ENCODE measurements around the gene SLC13A4. TPM values are rescaled to one million over a fixed set of nuclear protein-coding genes. Genes with fewer than 3 reads are reported as not detected.

SLC13A4 gene
- total RNA-seq, 3 donors from 2014 or later: 0.29 to 0.32 TPM; not detected in 1

DNA sequence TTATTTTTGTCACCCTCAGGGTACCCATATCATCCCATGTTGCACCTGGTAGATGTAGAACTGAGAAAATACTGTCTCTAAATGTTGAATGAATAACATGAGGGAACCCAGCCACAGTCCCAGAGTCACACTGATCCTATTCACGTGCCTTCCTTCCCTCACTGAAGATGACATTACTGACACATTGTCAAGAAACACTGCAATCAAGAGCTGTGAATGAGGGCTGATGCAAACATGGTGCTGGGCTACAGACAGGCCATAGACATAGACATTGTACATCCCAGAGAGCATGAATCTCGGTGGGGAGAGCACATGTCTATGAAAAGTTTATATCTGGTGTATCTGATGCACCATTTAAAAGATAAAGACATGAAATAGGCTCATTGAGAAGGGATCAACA, 9.8 kb downstream of the SLC13A4 start:
- DNase-seq (ENCODE audit: low spot score in 2 of 2): no peak
- no peak for TF ChIP-seq POLR2AphosphoS5 (IDR thresholded peaks at IDR 0.05)
- TF ChIP-seq POLR2A (IDR thresholded peaks at IDR 0.05): no peak
- TF ChIP-seq, protein P1, sequence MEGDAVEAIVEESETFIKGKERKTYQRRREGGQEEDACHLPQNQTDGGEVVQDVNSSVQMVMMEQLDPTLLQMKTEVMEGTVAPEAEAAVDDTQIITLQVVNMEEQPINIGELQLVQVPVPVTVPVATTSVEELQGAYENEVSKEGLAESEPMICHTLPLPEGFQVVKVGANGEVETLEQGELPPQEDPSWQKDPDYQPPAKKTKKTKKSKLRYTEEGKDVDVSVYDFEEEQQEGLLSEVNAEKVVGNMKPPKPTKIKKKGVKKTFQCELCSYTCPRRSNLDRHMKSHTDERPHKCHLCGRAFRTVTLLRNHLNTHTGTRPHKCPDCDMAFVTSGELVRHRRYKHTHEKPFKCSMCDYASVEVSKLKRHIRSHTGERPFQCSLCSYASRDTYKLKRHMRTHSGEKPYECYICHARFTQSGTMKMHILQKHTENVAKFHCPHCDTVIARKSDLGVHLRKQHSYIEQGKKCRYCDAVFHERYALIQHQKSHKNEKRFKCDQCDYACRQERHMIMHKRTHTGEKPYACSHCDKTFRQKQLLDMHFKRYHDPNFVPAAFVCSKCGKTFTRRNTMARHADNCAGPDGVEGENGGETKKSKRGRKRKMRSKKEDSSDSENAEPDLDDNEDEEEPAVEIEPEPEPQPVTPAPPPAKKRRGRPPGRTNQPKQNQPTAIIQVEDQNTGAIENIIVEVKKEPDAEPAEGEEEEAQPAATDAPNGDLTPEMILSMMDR (IDR thresholded peaks at IDR 0.05): no peak
- Histone ChIP-seq H3K9me3 (no peaks in the 10 kb centered on the region), H3K27ac (no peak overlapping the region), H3K27me3 (no peaks in the 10 kb centered on the region), H3K4me3 (no peak overlapping the region), H3K4me1 (no peaks in the 10 kb centered on the region), H3K36me3 (no peaks in the 10 kb centered on the region)
- intact Hi-C loops (cut with DNase I; ENCODE audit: low total_unique reads): no loop called here

DNA sequence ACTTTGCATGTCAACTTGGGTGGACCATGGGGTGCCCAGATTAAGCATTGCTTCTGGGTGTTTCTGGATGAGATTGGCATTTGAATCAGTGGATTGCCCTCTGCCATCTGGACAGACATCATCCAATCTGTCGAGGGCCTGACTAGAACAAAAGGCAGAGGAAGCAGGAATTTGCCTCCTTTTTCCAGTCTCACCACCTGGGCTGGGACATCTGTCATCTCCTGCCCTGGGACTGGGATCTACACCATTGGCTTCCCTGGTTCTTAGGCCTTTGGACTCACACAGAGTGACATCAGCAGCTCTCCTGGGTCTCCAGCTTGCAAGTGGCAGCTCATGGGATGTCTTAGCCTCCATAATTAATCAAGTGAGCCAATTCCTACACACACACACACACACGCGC, 10.3 kb downstream of the SLC13A4 start:
- DNase-seq (ENCODE audit: low spot score in 2 of 2): no peak
- Histone ChIP-seq H3K36me3 (no peaks in the 10 kb centered on the region), H3K9me3 (no peaks in the 10 kb centered on the region), H3K4me3 (no peak overlapping the region), H3K27me3 (no peaks in the 10 kb centered on the region), H3K4me1 (no peaks in the 10 kb centered on the region), H3K27ac (no peak overlapping the region)
- TF ChIP-seq POLR2A (IDR thresholded peaks at IDR 0.05): no peak
- intact Hi-C loops (cut with DNase I; ENCODE audit: low total_unique reads): no loop called here

DNA sequence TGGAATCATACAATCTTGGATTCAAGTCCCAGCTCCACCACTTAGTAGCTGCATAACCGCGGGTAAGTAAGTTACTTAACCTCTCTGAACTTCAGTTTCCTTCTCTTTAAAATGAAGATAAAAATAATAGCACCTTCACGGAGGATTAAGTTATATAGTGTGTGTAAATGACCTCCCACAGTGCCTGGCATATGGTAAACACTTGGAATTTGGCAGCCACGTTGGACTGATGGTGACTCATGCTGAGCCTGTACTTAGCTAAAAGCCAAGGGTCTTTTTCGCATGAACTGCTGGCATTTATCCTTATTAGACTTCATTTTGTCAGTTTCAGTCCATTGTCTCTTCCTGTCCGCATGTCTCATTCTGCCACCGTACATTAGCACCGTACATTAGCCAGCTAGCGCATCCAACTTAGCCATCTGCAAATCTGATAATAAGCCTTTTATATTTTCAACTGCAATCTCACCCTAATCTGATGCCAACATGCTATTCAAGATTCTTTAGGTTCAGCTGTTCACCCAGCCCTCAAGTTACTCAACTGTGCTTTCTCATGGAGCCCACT, 11.2 kb downstream of the SLC13A4 start:
- H3K27me3 ChIP-seq: no peaks in the 10 kb centered on the region
- no peak overlapping the region for H3K27ac ChIP-seq
- H3K4me1 ChIP-seq: no peaks in the 10 kb centered on the region
- H3K9me3 ChIP-seq: no peaks in the 10 kb centered on the region
- H3K4me3 ChIP-seq: no peak overlapping the region
- TF ChIP-seq, protein P1 (IDR thresholded peaks at IDR 0.05): no peak
- no peak for TF ChIP-seq POLR2AphosphoS5 (IDR thresholded peaks at IDR 0.05)
- TF ChIP-seq POLR2A (IDR thresholded peaks at IDR 0.05): no peak
- intact Hi-C loops (cut with DNase I; ENCODE audit: low total_unique reads): no loop called here
- no peak for DNase-seq (ENCODE audit: low spot score in 2 of 2)
- no peaks in the 10 kb centered on the region for H3K36me3 ChIP-seq

DNA sequence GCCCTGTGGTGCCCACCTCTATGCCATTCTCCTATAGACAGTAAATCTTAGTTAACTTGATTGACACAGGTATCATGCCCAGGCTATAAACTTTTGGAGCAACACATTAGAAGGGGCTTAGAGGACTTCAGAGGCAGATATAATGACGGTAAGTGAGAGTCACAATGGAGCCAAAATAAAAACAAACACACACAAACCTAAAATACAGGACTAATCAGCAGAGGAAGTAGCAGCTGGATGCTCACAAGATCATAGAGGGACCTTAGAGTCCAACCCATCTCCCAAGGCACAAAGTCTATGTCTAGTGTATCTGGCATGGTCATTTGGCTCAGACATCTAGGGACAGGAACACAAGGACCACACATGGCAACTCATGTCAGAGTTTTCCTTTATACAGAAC, 12.3 kb downstream of the SLC13A4 start:
- H3K36me3 ChIP-seq: no peaks in the 10 kb centered on the region
- no peaks in the 10 kb centered on the region for H3K4me1 ChIP-seq
- TF ChIP-seq, protein P1 (IDR thresholded peaks at IDR 0.05): no peak
- TF ChIP-seq POLR2A (IDR thresholded peaks at IDR 0.05) (no peak), POLR2AphosphoS5 (IDR thresholded peaks at IDR 0.05) (no peak)
- H3K9me3 ChIP-seq: no peaks in the 10 kb centered on the region
- no peak overlapping the region for H3K27ac ChIP-seq
- H3K27me3 ChIP-seq: no peaks in the 10 kb centered on the region
- no peak for DNase-seq (ENCODE audit: low spot score in 2 of 2)
- no peak overlapping the region for H3K4me3 ChIP-seq
- intact Hi-C loops (cut with DNase I; ENCODE audit: low total_unique reads): no loop called here

DNA sequence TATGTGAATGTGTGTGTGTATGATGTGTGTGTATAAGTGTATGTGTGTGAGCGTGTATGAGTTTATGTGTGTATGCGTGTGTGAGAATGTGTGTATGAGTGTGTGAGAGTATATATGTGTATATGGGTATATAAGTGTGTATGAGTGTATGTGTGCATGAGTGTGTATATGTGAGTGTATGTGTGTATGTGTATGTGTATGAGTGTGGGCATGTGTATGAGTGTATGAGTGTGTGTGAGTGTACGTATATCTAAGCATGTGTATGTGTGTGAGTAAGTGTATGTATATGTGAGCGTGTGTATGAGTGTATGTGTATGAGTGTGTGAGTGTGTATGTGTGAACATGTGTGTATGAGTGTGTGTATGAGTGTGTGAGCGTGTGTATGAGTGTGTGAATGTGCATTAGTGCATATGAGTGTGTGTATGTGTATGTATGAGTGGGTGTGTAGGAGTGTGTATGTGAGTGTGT, 12.9 kb downstream of the SLC13A4 start:
- Histone ChIP-seq H3K4me1 (no peaks in the 10 kb centered on the region), H3K4me3 (no peak overlapping the region), H3K9me3 (no peaks in the 10 kb centered on the region), H3K27ac (no peak overlapping the region), H3K27me3 (no peaks in the 10 kb centered on the region), H3K36me3 (no peaks in the 10 kb centered on the region)
- DNase-seq (ENCODE audit: low spot score in 2 of 2): no peak
- TF ChIP-seq POLR2A (IDR thresholded peaks at IDR 0.05): no peak
- no peak for TF ChIP-seq POLR2AphosphoS5 (IDR thresholded peaks at IDR 0.05)
- TF ChIP-seq, protein P1 (IDR thresholded peaks at IDR 0.05): no peak
- intact Hi-C loops (cut with DNase I; ENCODE audit: low total_unique reads): no loop called here

All from breast epithelium (tissue), 4 donors.